NCI-H345 (cell line): Measurements from ENCODE around the gene PRDX5.

Experiments used
- DNase-seq: peaks from one replicate; lab custom pipeline; 2025; lab: John Stamatoyannopoulos, UW

Gene PRDX5

GRCh38 chr11:64324692-64325469 is 7.0 kb downstream of the PRDX5 start:
- DNase-seq = no peak

GRCh38 chr11:64327375-64327774 is 9.5 kb downstream of the PRDX5 start:
- no peak for DNase-seq

- DNase-seq = no peak
These were observed 10.1 kb downstream of the PRDX5 start for GRCh38 chr11:64327993-64328392.

GRCh38 chr11:64330888-64331287 is 13.0 kb downstream of the PRDX5 start:
- no peak for DNase-seq

- peak; percentile 73 for DNase-seq
These were observed 13.8 kb downstream of the PRDX5 start for GRCh38 chr11:64331569-64332371.

- DNase-seq = no peak
These were observed 15.6 kb downstream of the PRDX5 start for GRCh38 chr11:64333556-64333955.

- peak; percentile 84 for DNase-seq
These were observed 17.1 kb downstream of the PRDX5 start for GRCh38 chr11:64334764-64335735.

GRCh38 chr11:64337538-64338249 is 19.8 kb downstream of the PRDX5 start:
- no peak for DNase-seq

GRCh38 chr11:64338716-64339115 is 20.8 kb downstream of the PRDX5 start:
- no peak for DNase-seq

- DNase-seq = no peak
These were observed 21.4 kb downstream of the PRDX5 start for GRCh38 chr11:64339286-64339685.

GRCh38 chr11:64339754-64340408 is 22.0 kb downstream of the PRDX5 start, which contains the start of gene CCDC88B:
TSS of gene CCDC88B (plus strand) at chr11:64340204. CDS start at chr11:64340267, 63 bp downstream.
- DNase-seq = no peak

GRCh38 chr11:64340671-64341335 is 22.9 kb downstream of the PRDX5 start:
- no peak for DNase-seq

GRCh38 chr11:64341429-64341828 is 23.5 kb downstream of the PRDX5 start:
- no peak for DNase-seq

GRCh38 chr11:64341851-64342791 is 24.2 kb downstream of the PRDX5 start:
- peak; percentile 80 for DNase-seq

- DNase-seq = no peak
These were observed 25.2 kb downstream of the PRDX5 start for GRCh38 chr11:64342869-64343745.

- peak; percentile 16 for DNase-seq
These were observed 26.0 kb downstream of the PRDX5 start for GRCh38 chr11:64343767-64344559.

GRCh38 chr11:64344787-64345186 is 26.9 kb downstream of the PRDX5 start:
- no peak for DNase-seq
